Astrocyte of the cerebellum (primary cell): ENCODE data around the gene RFFL.

ENCODE experiments used
- DNase-seq: peaks from one replicate; pipeline ENCODE4 v3.0.0-alpha.2; 2011; ENCODE audit warnings: low read depth
- H3K4me3 ChIP-seq: 2 replicates; pipeline ENCODE4 v1.5.1; 2011; ENCODE audit warnings: mild to moderate bottlenecking, low read depth, low read length, moderate library complexity
- CTCF ChIP-seq: IDR thresholded peaks from 2 replicates; pipeline ENCODE4 v1.5.1; 2012; ENCODE audit warnings: low read length, low read depth, moderate library complexity, mild to moderate bottlenecking; ENCODE audit errors: missing control alignments
- in situ Hi-C: cut with HindIII; loops from 2 replicates; pipeline ENCODE4 v1.10.0; 2017; ENCODE audit warnings: low sequenced_read_pairs

The RFFL gene

DNA sequence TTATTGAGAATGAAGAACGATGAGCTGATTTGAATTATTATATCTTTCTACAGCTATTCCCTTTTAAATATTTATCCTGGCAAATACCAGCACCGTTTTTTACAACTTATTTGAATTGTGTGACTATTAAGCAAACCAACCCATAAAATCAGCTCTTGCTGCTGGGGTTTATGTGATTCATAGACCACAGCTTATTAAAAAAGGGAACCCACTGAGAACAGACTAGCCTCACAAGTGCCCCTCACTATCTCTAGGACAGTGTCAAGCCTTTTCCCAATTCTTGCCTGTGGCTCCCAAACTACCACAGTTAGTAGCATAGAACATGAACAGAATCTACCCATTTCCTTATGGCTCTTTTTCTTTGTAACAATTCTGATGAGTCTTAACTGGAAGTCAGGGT lies 89.3 kb downstream of the RFFL start:
- in situ Hi-C loops = no loop called here

GRCh38 chr17:34961093-34961911 lies 102.2 kb downstream of the RFFL start, which contains the start of the genes CCT6B and ZNF830:
Gene CCT6B, minus strand, starts transcription at chr17:34961460. Its CDS starts 67 bp downstream, at chr17:34961393.
Gene ZNF830, plus strand, starts transcription at chr17:34961540. Its CDS starts 27 bp downstream, at chr17:34961567.
- no peak for TF ChIP-seq CTCF
- DNase-seq = peak; percentile 90
- H3K4me3 ChIP-seq = peak within 1 kb of the TSS; percentile 98
- in situ Hi-C loops = no loop called here

More for the DNA sequence above, 89.3 kb downstream of the RFFL start:
- no peak for TF ChIP-seq CTCF
- no peak for DNase-seq
- no peak overlapping the region for H3K4me3 ChIP-seq

DNA sequence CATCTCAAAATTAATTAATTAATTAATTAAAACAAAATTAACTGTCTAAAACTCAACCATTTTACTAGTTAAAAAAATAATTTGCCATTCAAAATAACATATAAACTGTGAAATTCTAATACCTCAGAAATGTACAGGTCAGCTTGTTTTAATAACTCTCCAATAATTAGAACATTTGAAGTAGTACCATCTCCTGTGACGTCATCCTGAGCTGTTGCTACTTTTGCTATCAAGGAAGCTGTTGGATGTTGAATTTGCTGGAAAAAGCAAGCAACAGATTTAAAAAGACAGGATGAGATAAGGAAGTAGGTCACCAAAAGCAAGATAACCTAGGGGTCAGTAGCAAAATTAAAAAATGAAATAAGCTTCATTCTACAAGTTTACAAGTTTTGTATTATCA lies 105.1 kb downstream of the RFFL start:
- H3K4me3 ChIP-seq = no peak overlapping the region
- DNase-seq = no peak
- in situ Hi-C loops = no loop called here
- no peak for TF ChIP-seq CTCF
